ENCODE data around the gene SMARCD3.

SMARCD3 gene

DNA sequence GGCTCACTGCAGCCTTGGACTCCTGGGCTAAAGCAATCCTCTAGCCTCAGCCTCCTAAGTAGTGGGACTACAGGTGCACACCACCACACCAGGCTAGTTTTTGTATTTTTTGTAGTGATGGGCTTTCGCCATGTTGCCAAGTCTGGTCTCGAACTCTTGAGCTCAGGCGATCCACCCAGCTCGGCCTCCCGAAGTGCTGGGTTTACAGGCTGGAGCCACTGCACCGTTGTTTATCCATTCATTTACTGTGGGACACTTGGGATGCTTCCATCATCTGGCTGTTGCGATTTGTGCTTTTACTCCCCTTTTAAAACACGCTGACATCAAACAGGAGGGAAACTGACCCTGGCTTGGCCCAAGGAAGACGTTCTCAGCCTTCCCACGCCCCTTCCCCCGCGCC, 30.5 kb upstream of the SMARCD3 start:
- POLR2A ChIA-PET, result no interaction called here
- TF ChIP-seq TARDBP (IDR thresholded peaks at IDR 0.05) (no peak), ELF4 (IDR thresholded peaks at IDR 0.05) (no peak), NFRKB (IDR thresholded peaks at IDR 0.05) (no peak), FOXM1 (IDR thresholded peaks at IDR 0.05; ENCODE audit: borderline replicate concordance) (no peak), ZNF384 (IDR thresholded peaks at IDR 0.05) (no peak), SP1 (IDR thresholded peaks at IDR 0.05) (no peak), LEF1 (IDR thresholded peaks at IDR 0.05; ENCODE audit: borderline replicate concordance) (no peak), CTBP1 (IDR thresholded peaks at IDR 0.05; ENCODE audit: borderline replicate concordance) (no peak), ARNT (IDR thresholded peaks at IDR 0.05) (no peak)

DNA sequence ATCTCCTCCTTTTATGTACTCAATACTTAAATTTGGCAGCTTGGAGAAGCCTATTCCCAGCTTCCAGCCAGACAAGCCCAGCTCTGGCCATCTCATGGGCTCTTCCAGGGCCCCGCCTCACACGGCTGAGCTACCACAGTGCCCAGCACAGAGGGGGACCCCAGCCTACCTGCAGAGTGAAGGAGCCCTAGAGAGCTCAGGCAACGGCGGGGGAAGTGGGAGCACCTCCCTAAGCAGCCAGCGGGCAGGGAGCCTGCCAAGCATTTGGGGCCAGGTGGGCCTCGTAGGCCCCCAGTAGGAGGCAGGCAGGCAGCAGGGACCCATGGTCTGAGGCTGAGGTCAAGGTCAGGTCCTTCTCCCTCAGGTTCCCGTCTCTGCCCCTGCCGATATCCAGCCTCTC, 29.1 kb upstream of the SMARCD3 start:
- DNase-seq (ENCODE audit: extremely low spot score), result no peak
- ChIA-PET POLR2A (interaction anchor here (0.6 to 1.6 kb wide), 20 partner anchors 10 to 191 kb away, joined by 3 to 29 read pairs (median 5); partner anchors contain the start of genes ABCF2, AGAP3 and NUB1), CTCF (interaction anchor here (0.7 to 1.5 kb wide), 6 partner anchors 9 to 70 kb away, joined by 3 to 5 read pairs (median 4); no protein-coding TSS in a partner anchor)
- TF ChIP-seq SUZ12 (IDR thresholded peaks at IDR 0.05), result no peak
- TF ChIP-seq L3MBTL2 (conservative IDR thresholded peaks at IDR 0.05), result no peak
- TF ChIP-seq BHLHE40 (IDR thresholded peaks at IDR 0.05; ENCODE audit: borderline replicate concordance), result no peak
- TF ChIP-seq FOXK2 (IDR thresholded peaks at IDR 0.05), result no peak
- no peak for TF ChIP-seq CTBP1 (IDR thresholded peaks at IDR 0.05; ENCODE audit: borderline replicate concordance)
- TF ChIP-seq, protein P1, sequence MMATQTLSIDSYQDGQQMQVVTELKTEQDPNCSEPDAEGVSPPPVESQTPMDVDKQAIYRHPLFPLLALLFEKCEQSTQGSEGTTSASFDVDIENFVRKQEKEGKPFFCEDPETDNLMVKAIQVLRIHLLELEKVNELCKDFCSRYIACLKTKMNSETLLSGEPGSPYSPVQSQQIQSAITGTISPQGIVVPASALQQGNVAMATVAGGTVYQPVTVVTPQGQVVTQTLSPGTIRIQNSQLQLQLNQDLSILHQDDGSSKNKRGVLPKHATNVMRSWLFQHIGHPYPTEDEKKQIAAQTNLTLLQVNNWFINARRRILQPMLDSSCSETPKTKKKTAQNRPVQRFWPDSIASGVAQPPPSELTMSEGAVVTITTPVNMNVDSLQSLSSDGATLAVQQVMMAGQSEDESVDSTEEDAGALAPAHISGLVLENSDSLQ (IDR thresholded peaks at IDR 0.05), result no peak
- no peak for TF ChIP-seq SP1 (IDR thresholded peaks at IDR 0.05)
- TF ChIP-seq HDGF (IDR thresholded peaks at IDR 0.05; ENCODE audit: borderline replicate concordance), result no peak
- TF ChIP-seq FOXM1 (IDR thresholded peaks at IDR 0.05; ENCODE audit: borderline replicate concordance), result no peak
- TF ChIP-seq ARNT (IDR thresholded peaks at IDR 0.05), result no peak
- no peak for TF ChIP-seq LEF1 (IDR thresholded peaks at IDR 0.05; ENCODE audit: borderline replicate concordance)
- no peak for TF ChIP-seq TARDBP (IDR thresholded peaks at IDR 0.05)
- TF ChIP-seq NFRKB (IDR thresholded peaks at IDR 0.05), result no peak

More for the DNA sequence above, 30.5 kb upstream of the SMARCD3 start:
- no peak for DNase-seq (ENCODE audit: extremely low spot score)
- CTCF ChIA-PET, result interaction anchor here (0.8 to 1.4 kb wide), 2 partner anchors 10 to 28 kb away, joined by 3 read pairs; no protein-coding TSS in a partner anchor

DNA sequence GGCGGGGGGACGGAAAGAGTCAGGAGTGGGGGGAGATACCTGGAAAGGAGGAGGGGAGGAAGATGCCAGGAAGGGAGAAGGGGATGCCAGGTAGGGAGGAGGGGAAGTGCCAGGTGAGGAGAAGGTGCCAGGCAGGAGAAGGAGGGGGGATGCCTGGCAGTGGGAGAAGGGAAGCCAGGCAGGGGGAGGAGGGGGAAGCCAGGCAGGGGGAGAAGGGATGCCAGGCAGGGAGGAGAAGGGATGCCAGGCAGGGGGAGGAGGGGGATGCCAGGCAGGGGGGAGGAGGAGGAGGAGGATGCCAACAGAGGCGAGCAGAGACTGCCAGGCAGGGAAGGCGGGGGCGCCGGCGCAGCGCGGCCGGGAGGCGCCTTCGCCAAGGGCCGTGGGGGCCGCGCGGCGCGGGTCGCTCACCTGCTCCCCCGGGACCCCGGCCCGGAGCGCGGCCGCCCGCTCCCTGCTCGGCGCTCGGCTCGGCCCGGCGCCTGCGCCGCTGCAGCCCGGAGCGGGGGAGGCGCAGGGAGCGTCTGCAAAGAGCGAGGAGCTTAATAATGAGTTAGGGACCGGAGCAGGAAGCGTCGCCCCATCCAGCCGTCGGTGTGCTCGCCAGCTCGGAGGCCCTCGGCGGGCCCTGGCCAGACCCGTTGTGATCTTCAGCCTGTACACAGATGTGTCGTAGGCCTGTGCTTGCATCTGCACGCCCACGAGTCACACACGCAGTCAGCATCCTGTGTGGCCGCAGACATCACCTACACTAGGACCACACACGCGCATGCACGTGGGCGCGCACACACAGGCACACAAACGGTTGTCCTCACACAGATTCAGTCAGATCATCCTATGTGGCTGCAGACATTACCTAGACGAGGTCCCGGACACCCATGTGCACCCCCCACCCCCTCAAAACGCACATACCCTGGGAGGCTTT, 28.4 kb upstream of the SMARCD3 start:
- POLR2A ChIA-PET, result interaction anchor here (0.6 to 1.6 kb wide), 20 partner anchors 9 to 191 kb away, joined by 3 to 29 read pairs (median 5); partner anchors contain the start of genes ABCF2, AGAP3 and NUB1
- CTCF ChIA-PET, result interaction anchor here (0.7 to 1.5 kb wide), 6 partner anchors 9 to 70 kb away, joined by 3 to 7 read pairs (median 4); no protein-coding TSS in a partner anchor
- DNase-seq (ENCODE audit: extremely low spot score), result peak; percentile 96
- no peak for TF ChIP-seq NFRKB (IDR thresholded peaks at IDR 0.05)
- peak; percentile 91 for TF ChIP-seq L3MBTL2 (conservative IDR thresholded peaks at IDR 0.05)
- TF ChIP-seq FOXM1 (IDR thresholded peaks at IDR 0.05; ENCODE audit: borderline replicate concordance), result peak; percentile 72

DNA sequence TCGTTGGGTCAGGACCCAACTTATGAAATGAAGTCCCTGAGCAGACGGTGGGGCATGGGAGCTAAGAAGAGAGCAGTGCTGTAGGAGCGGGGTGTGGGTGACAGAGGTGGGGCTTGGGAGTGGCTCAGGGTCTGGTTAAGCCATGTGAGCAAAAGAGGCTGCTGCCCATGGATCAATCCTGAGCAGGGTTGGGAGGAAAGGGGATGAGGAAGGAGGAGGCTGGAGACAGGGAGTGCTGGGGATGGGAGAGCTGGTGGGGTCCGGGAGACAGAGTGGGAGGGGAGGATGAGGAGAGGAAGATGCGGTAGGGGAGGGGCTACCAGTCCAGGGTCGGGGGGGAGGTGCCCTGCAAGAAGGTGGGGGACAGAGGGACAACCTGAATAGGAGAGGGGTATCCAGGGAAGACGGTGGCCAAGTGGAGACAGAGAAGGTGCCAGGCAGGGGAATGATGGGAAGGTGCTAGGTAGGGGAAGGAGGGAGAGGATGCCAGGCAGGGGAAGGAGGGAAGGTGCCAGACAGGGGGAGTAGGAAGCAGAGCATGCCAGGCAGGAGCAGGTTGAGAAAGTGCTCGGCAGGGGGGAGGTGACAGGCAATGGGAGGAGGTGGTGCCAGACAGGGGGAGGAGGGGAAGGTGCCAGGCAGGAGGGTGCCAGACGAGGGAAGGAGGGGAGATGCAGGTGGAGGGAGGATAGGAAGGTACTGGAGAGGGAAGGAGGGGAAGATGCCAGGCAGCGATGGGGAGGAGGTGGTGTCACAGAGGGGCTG, 27.5 kb upstream of the SMARCD3 start:
- CTCF ChIA-PET, result no interaction called here
- DNase-seq (ENCODE audit: extremely low spot score), result no peak
- TF ChIP-seq FOXM1 (IDR thresholded peaks at IDR 0.05; ENCODE audit: borderline replicate concordance), result no peak
- TF ChIP-seq BHLHE40 (IDR thresholded peaks at IDR 0.05; ENCODE audit: borderline replicate concordance), result no peak
- no peak for TF ChIP-seq FOXA1 (IDR thresholded peaks at IDR 0.05)
- TF ChIP-seq NFRKB (IDR thresholded peaks at IDR 0.05), result no peak
- TF ChIP-seq FOXK2 (IDR thresholded peaks at IDR 0.05), result no peak
- TF ChIP-seq, protein P1 (IDR thresholded peaks at IDR 0.05), result no peak
- TF ChIP-seq ZNF384 (IDR thresholded peaks at IDR 0.05), result no peak
- no peak for TF ChIP-seq CTBP1 (IDR thresholded peaks at IDR 0.05; ENCODE audit: borderline replicate concordance)
- TF ChIP-seq TARDBP (IDR thresholded peaks at IDR 0.05), result no peak
- no peak for TF ChIP-seq ARNT (IDR thresholded peaks at IDR 0.05)
- TF ChIP-seq SP1 (IDR thresholded peaks at IDR 0.05), result no peak
- no peak for TF ChIP-seq LEF1 (IDR thresholded peaks at IDR 0.05; ENCODE audit: borderline replicate concordance)
- no peak for TF ChIP-seq L3MBTL2 (conservative IDR thresholded peaks at IDR 0.05)
- POLR2A ChIA-PET, result no interaction called here

DNA sequence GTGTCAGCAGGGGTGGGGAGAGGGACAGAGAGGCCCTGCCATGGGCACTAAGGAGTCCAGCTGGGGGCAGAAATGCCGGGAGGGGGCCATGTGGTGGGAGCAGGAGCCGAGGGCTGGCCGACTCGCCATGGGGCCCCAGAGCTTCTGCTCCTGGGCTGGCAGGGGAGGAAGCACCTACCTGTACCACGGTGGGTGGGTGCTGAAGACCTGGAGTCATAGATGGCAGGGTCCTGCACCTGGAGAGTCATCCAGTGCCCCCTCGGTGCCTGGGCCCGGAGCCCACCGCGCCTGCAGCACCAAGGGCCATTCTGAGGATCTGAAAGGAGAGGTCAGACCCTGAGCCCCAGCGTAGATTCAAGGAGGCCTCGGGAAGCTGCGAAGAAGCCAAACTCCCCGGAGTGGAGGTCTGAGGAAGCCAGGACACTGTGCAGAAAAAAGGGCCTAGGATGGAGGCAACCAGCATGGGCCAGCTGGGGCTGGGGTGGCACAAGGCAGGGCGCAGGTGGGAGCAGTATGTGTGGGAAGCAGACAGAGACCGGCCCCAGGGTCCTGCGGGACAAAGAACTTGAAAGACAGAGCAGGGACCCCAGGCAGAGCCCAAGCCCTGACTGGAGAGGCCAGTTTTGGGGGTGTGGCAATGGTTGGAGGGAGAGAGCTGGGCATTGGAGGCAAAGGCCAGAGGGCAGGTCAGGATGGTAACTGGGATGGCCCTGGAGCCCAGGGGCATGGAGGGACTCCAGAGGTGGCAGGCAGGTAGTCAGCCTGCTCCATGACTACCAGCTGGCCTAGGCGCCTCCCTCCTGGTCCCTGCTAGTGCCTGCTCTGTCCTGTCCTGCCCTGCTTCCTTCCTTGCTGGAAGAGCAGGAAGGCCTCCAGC, 26.7 kb upstream of the SMARCD3 start:
- no peak for DNase-seq (ENCODE audit: extremely low spot score)
- POLR2A ChIA-PET, result interaction anchor here (1.2 kb wide), 1 partner anchor 23 kb away, joined by 5 read pairs; no protein-coding TSS in a partner anchor
- TF ChIP-seq ZNF384 (IDR thresholded peaks at IDR 0.05), result no peak
- no peak for TF ChIP-seq TARDBP (IDR thresholded peaks at IDR 0.05)
- no peak for TF ChIP-seq LEF1 (IDR thresholded peaks at IDR 0.05; ENCODE audit: borderline replicate concordance)
- no peak for TF ChIP-seq NFRKB (IDR thresholded peaks at IDR 0.05)
- TF ChIP-seq SP1 (IDR thresholded peaks at IDR 0.05), result no peak
- TF ChIP-seq ARNT (IDR thresholded peaks at IDR 0.05), result no peak
- no peak for TF ChIP-seq HDGF (IDR thresholded peaks at IDR 0.05; ENCODE audit: borderline replicate concordance)
- TF ChIP-seq ELF4 (IDR thresholded peaks at IDR 0.05), result no peak
- no peak for TF ChIP-seq CTBP1 (IDR thresholded peaks at IDR 0.05; ENCODE audit: borderline replicate concordance)
- TF ChIP-seq BHLHE40 (IDR thresholded peaks at IDR 0.05; ENCODE audit: borderline replicate concordance), result no peak
- no peak for TF ChIP-seq FOXK2 (IDR thresholded peaks at IDR 0.05)
- TF ChIP-seq L3MBTL2 (conservative IDR thresholded peaks at IDR 0.05), result no peak
- TF ChIP-seq FOXM1 (IDR thresholded peaks at IDR 0.05; ENCODE audit: borderline replicate concordance), result no peak
- TF ChIP-seq, protein P1 (IDR thresholded peaks at IDR 0.05), result no peak
- TF ChIP-seq SUZ12 (IDR thresholded peaks at IDR 0.05), result no peak
- no peak for TF ChIP-seq FOXA1 (IDR thresholded peaks at IDR 0.05)
- CTCF ChIA-PET, result no interaction called here

Data from HEK293T (cell line).